HG03442 (cell line): ENCODE measurements around the gene DIAPH2.
A peak's percentile ranks its signal among the peaks of the same experiment; 100 is the strongest.
"Not testable (repeated sequence)": the region's sequence is repeated elsewhere in the genome, so short reads cannot be mapped to it uniquely, and the experiment has no call there.

Source experiments
- ATAC-seq: cut with Tn5 transposase; IDR thresholded peaks from one replicate; pipeline ENCODE4 v1.9.1; 2021; ENCODE audit warnings: mild to moderate bottlenecking, moderate library complexity; ENCODE audit not compliant: unreplicated experiment

The DIAPH2 gene

GRCh38 chrX:96715481-96715880, 30.8 kb downstream of the DIAPH2 start:
- no peak for ATAC-seq

GRCh38 chrX:96719161-96719875, 34.7 kb downstream of the DIAPH2 start:
- ATAC-seq: no peak

GRCh38 chrX:96721354-96721753, 36.7 kb downstream of the DIAPH2 start:
- peak; percentile 100 for ATAC-seq

GRCh38 chrX:96722781-96723180, 38.1 kb downstream of the DIAPH2 start:
- ATAC-seq: no peak

GRCh38 chrX:96729053-96729452, 44.4 kb downstream of the DIAPH2 start:
- no peak for ATAC-seq

GRCh38 chrX:96729868-96730643, 45.4 kb downstream of the DIAPH2 start:
- no peak for ATAC-seq

GRCh38 chrX:96731000-96731399, 46.4 kb downstream of the DIAPH2 start:
- not testable (repeated sequence) for ATAC-seq

GRCh38 chrX:96743367-96744073, 58.9 kb downstream of the DIAPH2 start:
- ATAC-seq: no peak

- no peak for ATAC-seq
Observed at GRCh38 chrX:96752781-96753180, 68.1 kb downstream of the DIAPH2 start.

- ATAC-seq: no peak
Observed at GRCh38 chrX:96753230-96753629, 68.6 kb downstream of the DIAPH2 start.

GRCh38 chrX:96756491-96756890, 71.8 kb downstream of the DIAPH2 start:
- ATAC-seq: no peak

GRCh38 chrX:96761566-96761965, 76.9 kb downstream of the DIAPH2 start:
- no peak for ATAC-seq

GRCh38 chrX:96763608-96764007, 79.0 kb downstream of the DIAPH2 start:
- no peak for ATAC-seq

GRCh38 chrX:96764864-96765263, 80.2 kb downstream of the DIAPH2 start:
- ATAC-seq: peak; percentile 70

GRCh38 chrX:96770315-96770714, 85.7 kb downstream of the DIAPH2 start:
- ATAC-seq: no peak

- ATAC-seq: no peak
Observed at GRCh38 chrX:96771486-96771885, 86.8 kb downstream of the DIAPH2 start.

GRCh38 chrX:96774116-96774515, 89.5 kb downstream of the DIAPH2 start:
- ATAC-seq: no peak

- no peak for ATAC-seq
Observed at GRCh38 chrX:96776966-96777365, 92.3 kb downstream of the DIAPH2 start.

- ATAC-seq: no peak
Observed at GRCh38 chrX:96791559-96791958, 106.9 kb downstream of the DIAPH2 start.

- ATAC-seq: no peak
Observed at GRCh38 chrX:96792047-96792446, 107.4 kb downstream of the DIAPH2 start.

GRCh38 chrX:96798982-96799381, 114.3 kb downstream of the DIAPH2 start:
- ATAC-seq: no peak

- ATAC-seq: no peak
Observed at GRCh38 chrX:96807318-96807717, 122.7 kb downstream of the DIAPH2 start.
